GM19324 (cell line): Measurements from ENCODE around the gene CT45A10.
"Not testable (repeated sequence)": the region's sequence is repeated elsewhere in the genome, so short reads cannot be mapped to it uniquely, and the experiment has no call there.

Experiments
- ATAC-seq: cut with Tn5 transposase; IDR thresholded peaks from one replicate; pipeline ENCODE4 v1.9.1; 2021; ENCODE audit warnings: mild to moderate bottlenecking, moderate library complexity; ENCODE audit not compliant: unreplicated experiment, low FRiP score

Gene CT45A10

GRCh38 chrX:135893294-135893817 is at the start of gene CT45A10, which contains the start of gene SAGE1:
Gene CT45A10, minus strand, starts transcription at chrX:135893444. Its CDS starts 8,100 bp downstream, at chrX:135885344.
Gene SAGE1, plus strand, starts transcription at chrX:135893716. Its CDS starts 2,527 bp downstream, at chrX:135896243.
- ATAC-seq = no peak

DNA sequence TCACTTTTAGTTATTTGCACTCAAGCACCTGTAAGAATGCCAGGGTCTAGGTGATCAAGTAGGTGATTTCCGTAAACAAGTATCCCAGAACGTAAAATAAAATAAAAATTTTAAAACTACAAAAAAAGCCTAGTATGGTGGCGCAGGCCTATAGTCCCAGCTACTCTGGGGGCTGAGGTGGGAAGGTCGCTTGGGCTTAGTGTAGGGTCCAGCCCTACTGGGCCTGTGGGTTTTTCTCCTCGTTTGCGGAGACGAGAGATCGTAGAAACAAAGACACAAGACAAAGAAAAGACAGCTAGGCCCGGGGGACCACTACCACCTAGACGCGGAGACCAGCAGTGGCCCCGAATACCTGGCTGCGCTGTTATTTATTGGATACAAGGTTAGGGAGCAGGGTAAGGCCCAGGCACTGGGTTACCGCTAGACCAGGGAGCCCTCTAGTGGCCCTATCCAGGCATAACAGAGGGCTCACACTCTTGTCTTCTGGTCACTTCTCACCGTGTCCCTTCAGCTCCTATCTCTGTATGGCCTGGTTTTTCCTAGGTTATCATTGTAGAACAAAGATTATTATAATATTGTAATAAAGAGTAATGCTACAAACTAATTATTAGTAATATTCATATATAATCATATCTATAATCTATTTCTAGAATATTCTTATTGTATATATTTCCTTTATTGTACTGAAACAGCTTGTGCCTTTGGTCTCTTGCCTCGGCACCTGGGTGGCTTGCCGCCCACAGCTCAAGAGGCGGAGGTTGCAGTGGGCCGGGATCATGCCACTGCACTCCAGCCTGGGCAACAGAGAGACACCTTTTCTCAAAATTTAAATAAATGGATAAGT is 38.6 kb upstream of the CT45A10 start:
- ATAC-seq = no peak

DNA sequence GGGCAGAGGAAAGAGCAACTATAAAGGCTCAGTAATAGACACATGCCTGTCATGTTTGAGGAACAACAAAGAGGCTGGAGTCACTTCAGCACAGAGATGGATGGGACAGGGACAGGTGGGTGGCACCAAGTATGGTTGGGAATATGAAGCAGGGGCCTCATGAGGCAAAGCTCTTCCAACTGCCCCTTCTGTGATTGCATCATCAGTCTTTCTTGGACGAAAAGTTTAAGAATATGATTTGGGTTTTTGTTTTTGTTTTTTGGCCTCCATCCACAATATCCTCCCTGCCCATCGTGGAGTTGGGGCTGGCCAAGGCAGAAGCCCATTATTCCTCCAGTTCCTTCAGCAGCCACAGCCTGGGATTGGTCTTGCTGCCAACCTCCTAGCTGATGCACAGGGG is 34.7 kb upstream of the CT45A10 start:
- no peak for ATAC-seq

DNA sequence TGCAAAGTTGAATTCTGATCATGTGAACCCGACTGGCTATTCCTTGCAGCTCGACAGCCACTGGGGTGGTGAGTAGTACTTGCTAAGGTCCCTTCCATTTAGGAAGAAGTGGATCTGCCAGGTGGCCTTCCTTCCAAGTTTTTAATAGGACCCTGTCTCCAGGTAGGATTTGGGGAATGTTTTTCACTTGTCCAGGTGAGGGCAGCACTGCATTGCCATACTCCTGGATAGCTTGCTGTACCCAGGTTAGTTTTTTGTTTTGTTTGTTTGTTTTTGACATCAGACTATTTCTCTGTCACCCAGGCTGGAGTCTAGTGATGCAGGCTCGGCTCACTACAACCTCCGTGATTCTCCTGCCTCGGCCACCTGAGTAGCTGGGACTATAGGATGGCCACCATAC is 30.1 kb upstream of the CT45A10 start:
- no peak for ATAC-seq

GRCh38 chrX:135920516-135920915 is 27.3 kb upstream of the CT45A10 start:
- ATAC-seq = not testable (repeated sequence)

DNA sequence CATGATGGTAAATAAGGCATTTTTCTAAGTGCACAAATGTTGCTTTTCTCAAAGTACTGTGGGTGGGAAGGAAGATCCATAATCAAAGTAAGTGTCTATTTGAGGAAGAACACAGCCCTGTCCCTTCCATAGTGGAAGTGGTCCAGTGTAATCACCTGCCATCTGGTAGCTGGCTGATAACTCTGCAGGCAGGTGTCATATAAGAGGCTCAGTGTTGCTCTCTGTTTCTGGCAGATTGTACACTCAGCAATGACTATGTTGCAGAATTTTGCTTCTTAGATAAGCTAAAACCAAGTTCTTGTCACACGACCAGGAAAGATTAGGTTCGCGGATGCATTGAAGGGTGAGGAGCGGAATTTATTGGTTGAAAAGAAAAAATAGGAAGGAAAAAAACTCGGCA is 21.2 kb upstream of the CT45A10 start:
- no peak for ATAC-seq

DNA sequence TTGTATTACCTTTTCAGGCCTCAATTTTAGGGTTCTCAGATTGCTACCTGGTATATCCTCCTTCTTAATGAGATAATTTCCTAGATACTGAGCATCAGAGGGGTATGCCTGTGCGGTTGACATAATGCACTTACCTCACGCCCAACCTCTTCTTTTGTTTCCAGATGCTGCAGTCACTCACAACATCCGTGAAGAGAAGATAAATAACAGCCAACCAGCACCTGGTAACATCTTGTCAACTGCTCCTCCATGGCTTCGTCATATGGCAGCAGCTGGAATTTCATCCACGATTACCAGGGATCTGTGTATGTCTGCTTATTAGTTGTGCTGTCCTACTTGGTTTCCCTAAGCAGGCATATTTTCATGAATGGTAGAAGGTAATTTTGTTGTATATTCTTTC is 17.0 kb upstream of the CT45A10 start:
- ATAC-seq = no peak

DNA sequence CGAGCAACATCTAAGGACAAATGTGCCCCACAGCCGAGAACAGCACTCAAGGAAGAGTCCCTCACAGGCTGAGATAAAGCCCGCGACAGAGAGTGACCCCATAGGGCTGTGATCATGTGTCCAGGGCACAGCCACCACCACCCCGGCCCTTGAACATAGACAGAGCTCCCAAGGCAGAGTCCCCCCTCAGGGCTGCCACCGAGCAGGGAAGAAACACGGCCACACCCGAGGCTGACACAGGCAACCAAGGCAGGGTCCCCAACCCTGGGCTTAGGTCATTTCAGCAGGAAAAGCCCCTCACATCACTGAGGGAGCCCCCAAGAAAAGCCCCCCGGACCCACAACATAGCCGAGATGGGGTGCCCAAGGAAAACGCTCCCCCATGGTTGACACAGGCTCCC is 463 bp downstream of the CT45A10 start:
- ATAC-seq = no peak

GRCh38 chrX:135890087-135890585 is 3.1 kb downstream of the CT45A10 start:
- ATAC-seq = no peak

DNA sequence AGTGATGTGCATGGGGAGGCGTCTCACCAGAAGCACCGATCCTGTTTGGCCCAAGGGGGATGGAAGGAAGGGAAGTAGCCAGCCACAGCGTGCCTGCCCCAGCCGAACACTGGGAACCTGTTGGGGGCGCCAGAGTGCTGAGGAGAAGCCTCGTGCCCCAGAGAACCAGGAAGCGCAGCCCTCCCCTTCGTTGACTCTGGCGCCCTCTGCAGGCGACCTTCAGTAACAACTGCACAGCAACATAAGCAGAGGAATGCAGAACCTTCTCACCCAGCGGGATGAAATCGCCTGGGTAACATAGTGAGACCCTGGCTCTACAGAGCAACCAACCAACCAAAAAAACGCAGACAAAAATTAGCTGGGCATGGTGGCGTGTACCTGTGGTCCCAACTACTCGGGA is 4.3 kb downstream of the CT45A10 start:
- not testable (repeated sequence) for ATAC-seq

GRCh38 chrX:135888230-135888629 is 5.0 kb downstream of the CT45A10 start:
- ATAC-seq = not testable (repeated sequence)

DNA sequence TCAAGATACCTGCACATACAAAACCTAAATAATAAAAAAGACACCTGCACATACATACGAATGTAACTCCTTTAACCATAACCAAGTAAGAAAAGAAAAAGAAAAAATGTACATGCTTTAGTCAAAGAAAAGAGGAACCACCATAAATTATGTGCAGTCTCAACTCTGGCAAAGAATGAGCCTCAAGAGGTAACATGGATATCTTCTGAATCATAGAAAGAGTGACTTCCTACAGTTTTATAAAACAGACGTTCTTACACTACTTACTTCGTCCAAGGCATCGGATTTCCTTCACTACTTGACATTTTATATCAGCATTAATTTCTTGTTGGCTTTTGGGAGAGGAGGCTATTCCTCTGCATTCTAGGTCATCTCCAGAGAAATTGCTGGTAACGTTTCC is 10.5 kb downstream of the CT45A10 start:
- ATAC-seq = not testable (repeated sequence)

- ATAC-seq = not testable (repeated sequence)
Measured at GRCh38 chrX:135871712-135872111, 21.5 kb downstream of the CT45A10 start, which contains the start of gene CT45A9. Gene CT45A9, minus strand, starts transcription at chrX:135871812. Its CDS starts 3,751 bp downstream, at chrX:135868061.

- not testable (repeated sequence) for ATAC-seq
Measured at GRCh38 chrX:135854438-135854837, 38.8 kb downstream of the CT45A10 start, which contains the start of gene CT45A8. Gene CT45A8, minus strand, starts transcription at chrX:135854538. Its CDS starts 3,755 bp downstream, at chrX:135850783.

DNA sequence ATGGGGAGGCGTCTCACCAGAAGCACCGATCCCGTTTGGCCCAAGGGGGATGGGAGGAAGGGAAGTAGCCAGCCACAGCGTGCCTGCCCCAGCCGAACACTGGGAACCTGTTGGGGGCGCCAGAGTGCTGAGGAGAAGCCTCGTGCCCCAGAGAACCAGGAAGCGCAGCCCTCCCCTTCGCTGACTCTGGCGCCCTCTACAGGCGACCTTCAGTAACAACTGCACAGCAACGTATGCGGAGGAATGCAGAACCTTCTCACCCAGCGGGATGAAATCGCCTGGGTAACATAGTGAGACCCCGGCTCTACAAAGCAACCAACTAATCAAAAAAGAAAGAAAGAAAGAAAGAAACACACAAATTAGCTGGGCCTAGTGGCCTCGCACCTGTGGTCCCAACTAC is 56.1 kb downstream of the CT45A10 start, which contains the start of gene CT45A7:
Gene CT45A7, minus strand, starts transcription at position 101 of the 400 bp plus-strand sequence. CDS start 3,747 bp downstream, outside the sequence.
- not testable (repeated sequence) for ATAC-seq
